Caco-2 (cell line): ENCODE data around the gene C10orf120. TPM values are rescaled to one million over a fixed set of nuclear protein-coding genes. Genes with fewer than 3 reads are reported as not detected.

Source experiments
- BruUV-seq: library from RNA; stranded (reverse); fragments of 400-500 nt; replicated peaks from 2 replicates; lab custom pipeline; 2021; lab: Mats Ljungman, UMichigan
- CTCF ChIA-PET: fragments of 300-600 bp; sonication (Branson Sonifier 250); formaldehyde crosslinking; loops from one replicate; lab custom pipeline; 2022; ENCODE audit warnings: antibody characterized with exemption; lab: Charles Lee
- POLR2A ChIA-PET: fragments of 300-600 bp; sonication (Branson Sonifier 250); formaldehyde crosslinking; loops from one replicate; lab custom pipeline; 2022; ENCODE audit warnings: antibody characterized with exemption; lab: Charles Lee
- DNase-seq, 2 experiments: peaks; one replicate each; pipeline versions ENCODE4 v3.0.0 to v3.0.0-alpha.2; 2020 to 2022
- H3K27me3 ChIP-seq: replicated peaks from 2 replicates; pipeline ENCODE4 v1.6.0; 2011; ENCODE audit warnings: low read length; ENCODE audit not compliant: control insufficient read depth, insufficient read depth
- H3K36me3 ChIP-seq: 2 replicates; pipeline ENCODE4 v1.5.1; 2011; ENCODE audit warnings: low read length; ENCODE audit not compliant: control insufficient read depth, insufficient read depth
- H3K4me1 ChIP-seq: fragments of 250-450 bp; sonication (Bioruptor Pico); 2 replicates; pipeline ENCODE4 v1.5.1; 2020; ENCODE audit warnings: mild to moderate bottlenecking
- H3K4me3 ChIP-seq: 2 replicates; pipeline ENCODE4 v1.5.1; 2011; ENCODE audit warnings: low read depth, mild to moderate bottlenecking, control low read depth, low read length
- H3K9me3 ChIP-seq: fragments of 250-450 bp; sonication (Bioruptor Pico); 2 replicates; pipeline ENCODE4 v1.5.1; 2020; ENCODE audit warnings: mild to moderate bottlenecking, moderate library complexity
- H3K27ac Mint-ChIP-seq: one replicate; pipeline ENCODE4 v1.8.0; 2022; ENCODE audit warnings: mixed read lengths; ENCODE audit not compliant: unreplicated experiment
- H3K27me3 Mint-ChIP-seq: one replicate; pipeline ENCODE4 v1.8.0; 2022; ENCODE audit warnings: mixed read lengths; ENCODE audit not compliant: insufficient read depth, unreplicated experiment
- H3K36me3 Mint-ChIP-seq: one replicate; pipeline ENCODE4 v1.8.0; 2022; ENCODE audit warnings: mild to moderate bottlenecking, mixed read lengths; ENCODE audit not compliant: insufficient read depth, unreplicated experiment
- H3K4me1 Mint-ChIP-seq: one replicate; pipeline ENCODE4 v1.8.0; 2022; ENCODE audit warnings: low read depth, mixed read lengths; ENCODE audit not compliant: unreplicated experiment
- H3K4me3 Mint-ChIP-seq: one replicate; pipeline ENCODE4 v1.8.0; 2022; ENCODE audit warnings: mild to moderate bottlenecking, moderate library complexity, mixed read lengths; ENCODE audit not compliant: unreplicated experiment
- H3K9me3 Mint-ChIP-seq: one replicate; pipeline ENCODE4 v1.8.0; 2022; ENCODE audit warnings: mixed read lengths; ENCODE audit not compliant: unreplicated experiment
- CTCF ChIP-seq, 2 experiments: fragments of 200-600 bp in 1 of 2; IDR thresholded peaks; 1 replicate in 1 of 2; 2 replicates in 1 of 2; pipeline versions ENCODE4 v1.5.1 to v1.8.0; 2011 to 2022; ENCODE audit warnings: antibody characterized with exemption in 1 of 2, control low read depth in 1 of 2, inconsistent platforms in 1 of 2, low read depth in 1 of 2, low read length in 1 of 2, mild to moderate bottlenecking in 1 of 2, moderate library complexity in 1 of 2; ENCODE audit not compliant: insufficient read depth in 1 of 2, severe bottlenecking in 1 of 2, unreplicated experiment in 1 of 2
- intact Hi-C: fragments of 100-400 bp; cut with micrococcal nuclease; formaldehyde crosslinking; loops from one replicate; pipeline ENCODE4 v1.10.0; 2022; ENCODE audit not compliant: unreplicated experiment
- total RNA-seq: library from RNA; stranded (reverse); gene quantifications from 2 replicates; pipeline ENCODE4 v1.2.3, GENCODE V29; 2022

C10orf120 gene
- total RNA-seq, 1 experiment from 2014 or later, result not detected

GRCh38 chr10:122682522-122682921, 17.1 kb downstream of the C10orf120 start:
- Histone ChIP-seq H3K27me3 (no peaks in the 10 kb centered on the region), H3K36me3 (no peaks in the 10 kb centered on the region), H3K9me3 (no peaks in the 10 kb centered on the region), H3K4me1 (no peaks in the 10 kb centered on the region), H3K4me3 (no peak overlapping the region)
- Mint-ChIP-seq H3K36me3 (no peaks in the 10 kb centered on the region), H3K27ac (no peak overlapping the region), H3K9me3 (no peaks in the 10 kb centered on the region), H3K27me3 (peaks cover 10% of the 10 kb centered on the region), H3K4me1 (no peaks in the 10 kb centered on the region), H3K4me3 (no peak overlapping the region)
- intact Hi-C loops, result no loop called here
- ChIA-PET POLR2A (no interaction called here), CTCF (no interaction called here)
- DNase-seq, result no peak
- BruUV-seq, result no TSS peak
- no peak for TF ChIP-seq CTCF (IDR thresholded peaks at IDR 0.05; ENCODE audit: insufficient read depth in 1 of 2, low read depth in 1 of 2, low read length in 1 of 2, severe bottlenecking in 1 of 2, unreplicated experiment in 1 of 2)

- no peak for DNase-seq
- no peak overlapping the region for H3K4me3 Mint-ChIP-seq
- no peak overlapping the region for H3K27ac Mint-ChIP-seq
- no TSS peak for BruUV-seq
- Histone ChIP-seq H3K4me3 (no peak overlapping the region), H3K27me3 (no peaks in the 10 kb centered on the region), H3K4me1 (no peaks in the 10 kb centered on the region), H3K9me3 (no peaks in the 10 kb centered on the region), H3K36me3 (no peaks in the 10 kb centered on the region)
- no peak for TF ChIP-seq CTCF (IDR thresholded peaks at IDR 0.05; ENCODE audit: insufficient read depth in 1 of 2, low read depth in 1 of 2, low read length in 1 of 2, severe bottlenecking in 1 of 2, unreplicated experiment in 1 of 2)
- H3K36me3 Mint-ChIP-seq, result no peaks in the 10 kb centered on the region
- peaks cover 20% of the 10 kb centered on the region for H3K27me3 Mint-ChIP-seq
- no peaks in the 10 kb centered on the region for H3K4me1 Mint-ChIP-seq
- ChIA-PET CTCF (no interaction called here), POLR2A (no interaction called here)
- H3K9me3 Mint-ChIP-seq, result no peaks in the 10 kb centered on the region
- intact Hi-C loops, result no loop called here
Measured at GRCh38 chr10:122678266-122678665, 21.4 kb downstream of the C10orf120 start.

- CTCF ChIA-PET, result no interaction called here
- intact Hi-C loops, result no loop called here
- H3K36me3 Mint-ChIP-seq, result no peaks in the 10 kb centered on the region
- Histone ChIP-seq H3K36me3 (no peaks in the 10 kb centered on the region), H3K9me3 (no peaks in the 10 kb centered on the region), H3K27me3 (no peaks in the 10 kb centered on the region; the same call in 1 of the 2 replicates), H3K4me1 (no peaks in the 10 kb centered on the region), H3K4me3 (no peak overlapping the region)
- BruUV-seq, result no TSS peak
- H3K4me3 Mint-ChIP-seq, result no peak overlapping the region
- DNase-seq, result no peak
- H3K9me3 Mint-ChIP-seq, result no peaks in the 10 kb centered on the region
- H3K27me3 Mint-ChIP-seq, result peaks cover 25% of the 10 kb centered on the region
- no peak overlapping the region for H3K27ac Mint-ChIP-seq
- no peaks in the 10 kb centered on the region for H3K4me1 Mint-ChIP-seq
- no peak for TF ChIP-seq CTCF (IDR thresholded peaks at IDR 0.05; ENCODE audit: insufficient read depth in 1 of 2, low read depth in 1 of 2, low read length in 1 of 2, severe bottlenecking in 1 of 2, unreplicated experiment in 1 of 2)
- POLR2A ChIA-PET, result no interaction called here
Measured at GRCh38 chr10:122675278-122675677, 24.4 kb downstream of the C10orf120 start.
